Cardiac muscle cell (in vitro differentiated cells and primary cell): ENCODE data around the gene XXYLT1. TPM values are rescaled to one million over a fixed set of nuclear protein-coding genes. Genes with fewer than 3 reads are reported as not detected.

Source experiments
- DNase-seq, 2 donors: peaks; one replicate each; pipeline versions ENCODE4 v3.0.0 to v3.0.0-alpha.2; 2010 to 2017; ENCODE audit warnings: low read depth in 1 of 2, low spot score in 1 of 2
- H3K27ac ChIP-seq: fragments of 200-600 bp; sonication (generic); 2 replicates; pipeline ENCODE4 v1.5.1; 2016
- H3K27me3 ChIP-seq: fragments of 200-600 bp; sonication (generic); 2 replicates; pipeline ENCODE4 v1.6.0; 2016; ENCODE audit warnings: control low read depth
- H3K36me3 ChIP-seq: fragments of 200-600 bp; sonication (generic); 2 replicates; pipeline ENCODE4 v1.5.1; 2016; ENCODE audit warnings: control low read depth
- H3K4me1 ChIP-seq: fragments of 200-600 bp; sonication (generic); 2 replicates; pipeline ENCODE4 v1.8.1; 2017; ENCODE audit warnings: low read depth, mild to moderate bottlenecking, mixed run types
- H3K4me3 ChIP-seq: fragments of 200-600 bp; sonication (generic); 2 replicates; pipeline ENCODE4 v1.5.1; 2016; ENCODE audit warnings: mild to moderate bottlenecking
- H3K9me3 ChIP-seq: fragments of 200-600 bp; sonication (generic); 2 replicates; pipeline ENCODE4 v1.5.1; 2017; ENCODE audit warnings: low read depth, mild to moderate bottlenecking, control low read depth
- polyA plus RNA-seq: library from polyadenylated mRNA; unstranded; fragments of >200 nt; fragmentation: Nextera tagmentation; extraction: Ambion mirVana; gene quantifications from 2 replicates; pipeline ENCODE4 v1.2.1, GENCODE V29; 2016
- total RNA-seq: library from RNA; depleted of rRNA; stranded (reverse); fragments of >200 nt; gene quantifications from 2 replicates; pipeline ENCODE4 v1.2.3, GENCODE V29; 2016
- TF ChIP-seq, protein P1 (sequence below): IDR thresholded peaks from 2 replicates; pipeline ENCODE4 v1.5.1; 2012; ENCODE audit warnings: low read depth, mild to moderate bottlenecking, low read length

XXYLT1 gene
- total and polyA plus RNA-seq, 2 experiments from 2014 or later, result 52.5 to 62.2 TPM

DNA sequence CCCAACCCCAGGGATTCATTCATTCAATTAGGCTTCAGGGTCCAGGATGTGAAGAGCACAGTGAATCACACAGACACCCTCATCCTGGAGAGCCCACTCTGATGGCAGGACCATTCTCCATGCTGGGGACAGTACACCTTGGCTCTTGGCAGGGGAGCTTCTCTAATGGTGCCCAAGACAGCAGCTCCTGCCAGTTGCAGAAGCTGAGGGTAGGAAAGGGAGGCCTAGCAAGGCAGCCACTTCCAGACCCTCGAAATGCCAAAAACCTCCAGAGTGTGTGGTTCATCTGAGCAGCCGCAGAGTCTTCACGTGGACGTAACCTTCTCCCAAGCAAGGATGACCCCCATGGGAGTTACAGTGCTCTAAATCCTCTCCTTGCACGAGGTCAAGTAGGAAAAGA, 186.2 kb downstream of the XXYLT1 start:
- Histone ChIP-seq H3K27me3 (no peaks in the 10 kb centered on the region), H3K4me1 (peaks cover 17% of the 10 kb centered on the region), H3K36me3 (no peaks in the 10 kb centered on the region), H3K27ac (no peak overlapping the region), H3K9me3 (no peaks in the 10 kb centered on the region), H3K4me3 (no peak overlapping the region)
- TF ChIP-seq, protein P1, sequence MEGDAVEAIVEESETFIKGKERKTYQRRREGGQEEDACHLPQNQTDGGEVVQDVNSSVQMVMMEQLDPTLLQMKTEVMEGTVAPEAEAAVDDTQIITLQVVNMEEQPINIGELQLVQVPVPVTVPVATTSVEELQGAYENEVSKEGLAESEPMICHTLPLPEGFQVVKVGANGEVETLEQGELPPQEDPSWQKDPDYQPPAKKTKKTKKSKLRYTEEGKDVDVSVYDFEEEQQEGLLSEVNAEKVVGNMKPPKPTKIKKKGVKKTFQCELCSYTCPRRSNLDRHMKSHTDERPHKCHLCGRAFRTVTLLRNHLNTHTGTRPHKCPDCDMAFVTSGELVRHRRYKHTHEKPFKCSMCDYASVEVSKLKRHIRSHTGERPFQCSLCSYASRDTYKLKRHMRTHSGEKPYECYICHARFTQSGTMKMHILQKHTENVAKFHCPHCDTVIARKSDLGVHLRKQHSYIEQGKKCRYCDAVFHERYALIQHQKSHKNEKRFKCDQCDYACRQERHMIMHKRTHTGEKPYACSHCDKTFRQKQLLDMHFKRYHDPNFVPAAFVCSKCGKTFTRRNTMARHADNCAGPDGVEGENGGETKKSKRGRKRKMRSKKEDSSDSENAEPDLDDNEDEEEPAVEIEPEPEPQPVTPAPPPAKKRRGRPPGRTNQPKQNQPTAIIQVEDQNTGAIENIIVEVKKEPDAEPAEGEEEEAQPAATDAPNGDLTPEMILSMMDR, result no peak
- DNase-seq, result no peak

- DNase-seq, result no peak
- peaks cover 17% of the 10 kb centered on the region for H3K4me1 ChIP-seq
- TF ChIP-seq, protein P1, result no peak
- H3K27me3 ChIP-seq, result no peaks in the 10 kb centered on the region
- H3K36me3 ChIP-seq, result no peaks in the 10 kb centered on the region
- no peak overlapping the region for H3K4me3 ChIP-seq
- H3K9me3 ChIP-seq, result no peaks in the 10 kb centered on the region
- no peak overlapping the region for H3K27ac ChIP-seq
Observed at GRCh38 chr3:195083659-195084058, 187.3 kb downstream of the XXYLT1 start.

DNA sequence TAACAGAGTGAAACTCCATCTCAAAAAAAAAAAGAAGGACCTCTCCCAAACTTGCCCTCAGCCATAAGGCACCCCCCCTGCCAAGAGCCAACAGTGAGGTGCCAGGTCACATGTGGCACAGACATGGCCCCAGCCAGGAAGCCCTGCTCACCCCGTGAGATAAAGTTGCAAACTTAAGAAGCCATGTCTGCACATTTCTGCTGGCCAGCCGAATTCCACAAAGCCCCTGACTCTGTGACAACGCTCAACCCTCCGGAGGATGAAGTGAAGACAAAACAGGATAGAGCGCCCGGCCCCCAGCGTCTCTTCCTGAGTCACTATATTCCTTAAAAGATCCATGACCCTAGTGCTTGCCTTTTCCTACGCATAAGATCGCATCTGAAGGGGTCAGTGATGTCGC, 188.1 kb downstream of the XXYLT1 start:
- peaks cover 17% of the 10 kb centered on the region for H3K4me1 ChIP-seq
- H3K27ac ChIP-seq, result no peak overlapping the region
- DNase-seq, result no peak
- H3K27me3 ChIP-seq, result no peaks in the 10 kb centered on the region
- TF ChIP-seq, protein P1, result no peak
- no peaks in the 10 kb centered on the region for H3K36me3 ChIP-seq
- no peak overlapping the region for H3K4me3 ChIP-seq
- H3K9me3 ChIP-seq, result no peaks in the 10 kb centered on the region

DNA sequence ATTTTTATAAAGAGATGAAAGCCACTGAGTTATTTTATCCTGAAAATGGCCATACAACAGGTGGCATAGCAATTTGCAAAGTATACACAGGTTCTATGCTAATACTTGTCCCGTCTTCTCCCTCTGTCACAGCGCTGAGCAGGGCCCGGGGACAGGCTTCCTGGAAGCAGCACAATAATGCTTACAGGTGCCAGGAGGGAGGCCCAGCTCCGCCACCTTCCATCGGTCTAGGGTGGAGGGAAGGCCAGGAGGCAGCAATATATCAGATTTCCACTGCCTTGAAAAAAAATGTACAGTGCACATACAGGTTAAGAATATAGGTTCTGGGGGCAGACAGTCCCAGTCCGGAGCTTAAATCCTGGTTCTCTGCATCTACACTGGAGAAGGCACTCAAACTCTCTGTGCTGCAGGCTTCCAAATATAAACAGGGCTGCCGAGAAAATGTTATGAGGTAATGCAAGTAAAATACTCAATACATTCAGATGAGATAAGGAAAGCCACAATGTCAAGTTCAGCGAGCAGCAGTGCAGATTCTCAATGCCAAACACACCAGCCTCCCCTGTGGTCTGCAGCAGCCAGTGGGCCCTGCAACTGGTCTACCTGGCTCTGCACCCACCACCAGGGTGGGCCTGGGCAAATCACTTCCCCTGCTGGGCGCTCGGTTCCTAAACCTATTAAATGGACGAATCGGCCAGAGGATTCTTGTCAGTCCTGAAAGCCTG, 189.6 kb downstream of the XXYLT1 start:
- Histone ChIP-seq H3K9me3 (no peaks in the 10 kb centered on the region), H3K4me3 (no peak overlapping the region), H3K4me1 (peaks cover 11% of the 10 kb centered on the region), H3K36me3 (no peaks in the 10 kb centered on the region), H3K27ac (peak overlapping the region; percentile 22), H3K27me3 (no peaks in the 10 kb centered on the region)
- TF ChIP-seq, protein P1, result no peak
- DNase-seq, result peak; percentile 22 to 50

DNA sequence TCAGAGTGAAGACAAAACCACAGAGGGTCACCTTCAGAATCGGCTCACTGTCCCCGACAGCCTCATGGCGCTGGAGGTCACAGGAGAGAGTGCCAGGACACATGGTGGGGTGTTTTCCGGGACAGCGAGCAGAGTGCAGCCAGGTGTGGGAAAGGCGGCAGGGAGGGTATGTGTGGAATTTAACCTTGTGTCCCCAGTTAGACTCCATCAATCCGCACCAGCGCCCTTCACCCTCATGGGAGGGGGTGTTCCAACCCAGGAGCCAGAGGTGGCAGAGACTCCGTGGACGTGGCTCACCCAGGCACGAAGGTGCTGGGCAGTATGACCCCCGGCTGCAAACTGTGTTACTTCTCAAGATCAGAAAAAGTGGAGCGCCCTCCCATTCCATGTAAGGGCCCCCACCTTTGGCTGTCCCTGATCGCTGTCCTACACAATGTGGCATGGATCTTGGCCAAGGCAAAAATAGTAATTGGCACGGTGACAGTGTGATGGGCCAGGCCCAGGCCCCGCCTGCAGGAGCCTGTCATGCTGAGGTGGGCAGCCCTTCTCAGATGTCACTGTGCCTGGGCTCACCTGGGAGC, 190.3 kb downstream of the XXYLT1 start:
- Histone ChIP-seq H3K9me3 (no peaks in the 10 kb centered on the region), H3K4me1 (peaks cover 9% of the 10 kb centered on the region), H3K4me3 (no peak overlapping the region), H3K36me3 (no peaks in the 10 kb centered on the region), H3K27me3 (no peaks in the 10 kb centered on the region), H3K27ac (no peak overlapping the region)
- DNase-seq, result peak in 1 of 2 donors; percentile 22
- TF ChIP-seq, protein P1, result no peak
